ENCODE measurements around the gene EPN2. TPM values are rescaled to one million over a fixed set of nuclear protein-coding genes. Genes with fewer than 3 reads are reported as not detected.

Gene EPN2
- total RNA-seq, 2 experiments from 2014 or later: 20.1 to 20.4 TPM

DNA sequence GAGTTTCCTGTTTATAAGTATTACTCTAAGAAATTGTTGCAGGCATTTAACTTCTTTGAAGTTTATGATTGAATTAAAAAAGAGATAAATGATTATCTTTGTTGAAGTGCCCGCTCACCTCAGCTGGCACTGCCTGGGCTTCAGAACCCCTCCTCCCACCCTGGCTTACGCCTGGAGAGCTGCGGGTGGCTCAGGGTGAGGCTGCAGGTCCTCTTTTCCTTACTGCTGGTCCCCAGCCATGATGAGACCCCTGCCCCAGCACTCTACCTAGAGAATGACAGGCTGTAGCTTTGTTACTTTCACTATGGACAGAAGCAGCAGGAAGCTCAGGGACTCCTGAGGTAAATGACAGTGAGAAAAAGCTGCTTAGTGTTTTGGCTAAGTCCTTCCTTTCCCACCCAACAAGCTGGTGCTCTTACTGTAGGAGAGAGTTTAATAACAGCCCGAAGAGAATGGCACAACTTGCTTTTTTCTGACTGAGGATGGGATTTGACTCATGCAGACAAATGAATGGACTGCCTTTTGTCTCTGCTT is 62.1 kb downstream of the EPN2 start:
- intact Hi-C loops (cut with micrococcal nuclease; ENCODE audit: unreplicated experiment): no loop called here
- no TSS peak for BruUV-seq (replicated peaks)
- H3K36me3 ChIP-seq (ENCODE audit: insufficient read depth, low read length): no peaks in the 10 kb centered on the region
- H2AFZ ChIP-seq (ENCODE audit: low read length): no peak overlapping the region
- DNase-seq (ENCODE audit: low spot score): no peak
- no peak overlapping the region for H3K4me2 ChIP-seq (ENCODE audit: low read length)
- CTCF ChIA-PET (ENCODE audit: unreplicated experiment): interaction anchor here (0.8 kb wide), 1 partner anchor 10 kb away, joined by 4 read pairs; no protein-coding TSS in a partner anchor
- H4K20me1 ChIP-seq (ENCODE audit: insufficient read depth, low read length): peaks cover 17% of the 10 kb centered on the region
- H3K27ac ChIP-seq (ENCODE audit: low read depth, low read length, poor library complexity, severe bottlenecking): no peak overlapping the region
- H3K4me3 ChIP-seq (ENCODE audit: low read depth, low read length, poor library complexity, severe bottlenecking): no peak overlapping the region
- H3K9me3 ChIP-seq (ENCODE audit: low read length): no peaks in the 10 kb centered on the region
- no peaks in the 10 kb centered on the region for H3K9me2 ChIP-seq (ENCODE audit: insufficient read depth, low read length)
- H3K4me1 ChIP-seq (ENCODE audit: insufficient read depth, low read length, poor library complexity, severe bottlenecking): peaks cover 41% of the 10 kb centered on the region
- no peaks in the 10 kb centered on the region for H3K79me2 ChIP-seq (ENCODE audit: insufficient read depth, low read depth, low read length)
- TF ChIP-seq, protein P1, sequence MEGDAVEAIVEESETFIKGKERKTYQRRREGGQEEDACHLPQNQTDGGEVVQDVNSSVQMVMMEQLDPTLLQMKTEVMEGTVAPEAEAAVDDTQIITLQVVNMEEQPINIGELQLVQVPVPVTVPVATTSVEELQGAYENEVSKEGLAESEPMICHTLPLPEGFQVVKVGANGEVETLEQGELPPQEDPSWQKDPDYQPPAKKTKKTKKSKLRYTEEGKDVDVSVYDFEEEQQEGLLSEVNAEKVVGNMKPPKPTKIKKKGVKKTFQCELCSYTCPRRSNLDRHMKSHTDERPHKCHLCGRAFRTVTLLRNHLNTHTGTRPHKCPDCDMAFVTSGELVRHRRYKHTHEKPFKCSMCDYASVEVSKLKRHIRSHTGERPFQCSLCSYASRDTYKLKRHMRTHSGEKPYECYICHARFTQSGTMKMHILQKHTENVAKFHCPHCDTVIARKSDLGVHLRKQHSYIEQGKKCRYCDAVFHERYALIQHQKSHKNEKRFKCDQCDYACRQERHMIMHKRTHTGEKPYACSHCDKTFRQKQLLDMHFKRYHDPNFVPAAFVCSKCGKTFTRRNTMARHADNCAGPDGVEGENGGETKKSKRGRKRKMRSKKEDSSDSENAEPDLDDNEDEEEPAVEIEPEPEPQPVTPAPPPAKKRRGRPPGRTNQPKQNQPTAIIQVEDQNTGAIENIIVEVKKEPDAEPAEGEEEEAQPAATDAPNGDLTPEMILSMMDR (conservative IDR thresholded peaks at IDR 0.05; ENCODE audit: low read length): no peak
- TF ChIP-seq EZH2phosphoT487 (IDR thresholded peaks at IDR 0.05; ENCODE audit: borderline replicate concordance, low read depth, low read length): no peak
- POLR2A ChIA-PET: interaction anchor here (1.1 to 1.2 kb wide), 2 partner anchors 10 to 63 kb away, joined by 3 to 5 read pairs; partner anchors contain the start of gene B9D1

DNA sequence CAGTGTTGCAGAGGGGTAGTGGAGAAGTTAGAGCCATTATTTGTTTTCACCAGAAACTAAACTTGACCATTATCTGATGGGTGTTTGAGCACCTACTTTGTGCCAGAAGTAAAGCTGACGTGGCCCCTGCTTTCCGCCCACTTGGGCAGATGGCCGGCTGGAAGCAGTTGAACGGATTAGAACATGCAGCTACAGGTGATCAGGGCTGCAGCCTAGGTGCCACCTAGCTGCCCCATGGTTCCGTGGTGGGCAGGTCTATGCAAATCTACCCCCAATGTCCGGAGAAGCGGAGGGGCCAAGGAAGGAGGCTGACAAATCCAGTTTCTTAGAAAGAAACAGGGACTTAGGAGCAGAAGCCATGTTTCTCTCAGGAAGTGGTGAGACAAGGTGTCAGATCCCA is 62.7 kb downstream of the EPN2 start:
- CTCF ChIA-PET (ENCODE audit: unreplicated experiment): no interaction called here
- Histone ChIP-seq H2AFZ (ENCODE audit: low read length) (no peak overlapping the region), H3K9me3 (ENCODE audit: low read length) (no peaks in the 10 kb centered on the region), H4K20me1 (ENCODE audit: insufficient read depth, low read length) (peaks cover 20% of the 10 kb centered on the region), H3K9me2 (ENCODE audit: insufficient read depth, low read length) (no peaks in the 10 kb centered on the region), H3K4me2 (ENCODE audit: low read length) (no peak overlapping the region), H3K4me1 (ENCODE audit: insufficient read depth, low read length, poor library complexity, severe bottlenecking) (peaks cover 41% of the 10 kb centered on the region), H3K36me3 (ENCODE audit: insufficient read depth, low read length) (no peaks in the 10 kb centered on the region), H3K4me3 (ENCODE audit: low read depth, low read length, poor library complexity, severe bottlenecking) (no peak overlapping the region), H3K79me2 (ENCODE audit: insufficient read depth, low read depth, low read length) (no peaks in the 10 kb centered on the region), H3K27ac (ENCODE audit: low read depth, low read length, poor library complexity, severe bottlenecking) (no peak overlapping the region)
- intact Hi-C loops (cut with micrococcal nuclease; ENCODE audit: unreplicated experiment): no loop called here
- BruUV-seq (replicated peaks): no TSS peak
- POLR2A ChIA-PET: interaction anchor here (1.1 kb wide), 1 partner anchor 10 kb away, joined by 3 read pairs; no protein-coding TSS in a partner anchor
- TF ChIP-seq, protein P1 (conservative IDR thresholded peaks at IDR 0.05; ENCODE audit: low read length): no peak
- TF ChIP-seq EZH2phosphoT487 (IDR thresholded peaks at IDR 0.05; ENCODE audit: borderline replicate concordance, low read depth, low read length): no peak
- DNase-seq (ENCODE audit: low spot score): no peak

DNA sequence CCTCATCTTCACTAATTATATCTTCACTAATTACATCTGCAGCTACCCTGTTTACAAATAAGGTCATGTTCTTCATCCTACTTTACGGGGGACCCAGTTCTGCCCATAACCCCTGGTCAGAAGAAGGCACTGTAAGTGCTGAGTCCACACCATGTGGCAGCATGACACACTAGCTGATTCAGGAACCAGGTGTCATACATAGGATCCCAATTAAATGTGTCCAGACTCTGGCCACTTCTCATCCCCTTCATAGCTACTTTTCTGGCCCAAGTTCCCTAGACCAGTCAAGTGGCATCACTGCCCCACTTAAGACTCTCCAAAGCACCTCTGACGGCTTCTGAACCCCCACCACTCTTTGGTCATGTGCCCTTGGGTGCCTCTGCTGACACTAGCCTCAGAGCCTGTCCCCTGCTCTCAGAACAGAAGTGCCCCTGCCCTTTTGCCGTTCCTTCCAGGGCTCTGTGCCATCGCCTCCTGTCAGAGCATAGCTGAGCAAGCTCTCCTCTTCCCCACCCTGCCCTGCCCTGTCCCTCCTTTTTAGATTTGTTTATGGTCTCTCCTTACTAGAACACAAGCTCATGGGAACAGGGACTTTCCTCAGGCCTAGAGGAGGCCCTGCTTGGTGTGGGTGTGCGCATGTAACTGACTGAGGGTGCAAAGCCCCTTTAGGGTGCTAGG is 64.2 kb downstream of the EPN2 start:
- no TSS peak for BruUV-seq (replicated peaks)
- Histone ChIP-seq H2AFZ (ENCODE audit: low read length) (no peak overlapping the region), H3K4me3 (ENCODE audit: low read depth, low read length, poor library complexity, severe bottlenecking) (no peak overlapping the region), H4K20me1 (ENCODE audit: insufficient read depth, low read length) (peaks cover 20% of the 10 kb centered on the region), H3K4me2 (ENCODE audit: low read length) (no peak overlapping the region), H3K79me2 (ENCODE audit: insufficient read depth, low read depth, low read length) (no peaks in the 10 kb centered on the region), H3K9me3 (ENCODE audit: low read length) (no peaks in the 10 kb centered on the region), H3K36me3 (ENCODE audit: insufficient read depth, low read length) (no peaks in the 10 kb centered on the region), H3K9me2 (ENCODE audit: insufficient read depth, low read length) (no peaks in the 10 kb centered on the region), H3K27ac (ENCODE audit: low read depth, low read length, poor library complexity, severe bottlenecking) (no peak overlapping the region), H3K4me1 (ENCODE audit: insufficient read depth, low read length, poor library complexity, severe bottlenecking) (peaks cover 50% of the 10 kb centered on the region)
- TF ChIP-seq EZH2phosphoT487 (IDR thresholded peaks at IDR 0.05; ENCODE audit: borderline replicate concordance, low read depth, low read length): no peak
- TF ChIP-seq, protein P1 (conservative IDR thresholded peaks at IDR 0.05; ENCODE audit: low read length): no peak
- ChIA-PET POLR2A (interaction anchor here (0.6 kb wide), 1 partner anchor 60 kb away, joined by 3 read pairs; no protein-coding TSS in a partner anchor), CTCF (ENCODE audit: unreplicated experiment) (no interaction called here)
- DNase-seq (ENCODE audit: low spot score): no peak
- intact Hi-C loops (cut with micrococcal nuclease; ENCODE audit: unreplicated experiment): no loop called here

All from OCI-LY7 (cell line).